BJ (cell line): Measurements from ENCODE around the gene SEPTIN10. TPM values are rescaled to one million over a fixed set of nuclear protein-coding genes. Genes with fewer than 3 reads are reported as not detected.

ENCODE experiments used
- CTCF ChIA-PET: fragments of 350-600 bp; formaldehyde crosslinking; extraction: SDS; loops from one replicate; lab custom pipeline; 2021; ENCODE audit warnings: antibody characterized with exemption, inconsistent platforms; lab: Yijun Ruan, JAX
- POLR2A ChIA-PET: fragments of 300-600 bp; sonication (Branson Sonifier 250); formaldehyde crosslinking; extraction: SDS; loops from one replicate; lab custom pipeline; 2021; ENCODE audit warnings: antibody characterized with exemption; lab: Charles Lee
- DNase-seq: peaks from one replicate; pipeline ENCODE4 v3.0.0-alpha.2; 2011; ENCODE audit warnings: low read depth
- H3K27me3 ChIP-seq: 2 replicates; pipeline ENCODE4 v1.6.0; 2011; ENCODE audit warnings: low read length; ENCODE audit not compliant: control insufficient read depth, insufficient read depth
- H3K36me3 ChIP-seq: 2 replicates; pipeline ENCODE4 v1.5.1; 2011; ENCODE audit warnings: low read length; ENCODE audit not compliant: control insufficient read depth, insufficient read depth
- H3K4me3 ChIP-seq: 2 replicates; pipeline ENCODE4 v1.5.1; 2011; ENCODE audit warnings: low read depth, mild to moderate bottlenecking, control low read depth, low read length
- CTCF ChIP-seq: IDR thresholded peaks from 2 replicates; pipeline ENCODE4 v1.5.1; 2011; ENCODE audit warnings: low read depth, mild to moderate bottlenecking, control low read depth, inconsistent platforms, low read length, moderate library complexity; ENCODE audit not compliant: insufficient read depth
- polyA plus RNA-seq: library from polyadenylated mRNA; depleted of rRNA; stranded (reverse); fragments of >200 nt; gene quantifications from 2 replicates; pipeline ENCODE4 v1.2.3, GENCODE V29; 2011

SEPTIN10 gene
- polyA plus RNA-seq, 1 experiment, result 68.8 TPM

GRCh38 chr2:109609352-109610024 is 4.3 kb downstream of the SEPTIN10 start:
- Histone ChIP-seq H3K4me3 (peak overlapping the region; percentile 17), H3K27me3 (no peaks in the 10 kb centered on the region), H3K36me3 (no peaks in the 10 kb centered on the region)
- no peak for DNase-seq
- ChIA-PET POLR2A (interaction anchor here (0.6 kb wide), 1 partner anchor 79 kb away, joined by 4 read pairs; no protein-coding TSS in a partner anchor), CTCF (interaction anchor here (0.9 to 1.4 kb wide), 2 partner anchors 55 to 63 kb away, joined by 3 to 4 read pairs; no protein-coding TSS in a partner anchor)
- no peak for TF ChIP-seq CTCF

- POLR2A ChIA-PET, result interaction anchor here (0.7 kb wide), 1 partner anchor 74 kb away, joined by 4 read pairs; no protein-coding TSS in a partner anchor
- no peak for DNase-seq
These were observed 6.0 kb downstream of the SEPTIN10 start for GRCh38 chr2:109607766-109608165.

GRCh38 chr2:109604597-109604996 is 9.2 kb downstream of the SEPTIN10 start:
- POLR2A ChIA-PET, result interaction anchor here (0.6 kb wide), 1 partner anchor 54 kb away, joined by 4 read pairs; no protein-coding TSS in a partner anchor
- no peaks in the 10 kb centered on the region for H3K27me3 ChIP-seq
- H3K4me3 ChIP-seq, result no peak overlapping the region
- no peaks in the 10 kb centered on the region for H3K36me3 ChIP-seq
- TF ChIP-seq CTCF, result no peak
- CTCF ChIA-PET, result interaction anchor here (4.5 kb wide), 1 partner anchor 59 kb away, joined by 11 read pairs; no protein-coding TSS in a partner anchor
- DNase-seq, result no peak

More at GRCh38 chr2:109607766-109608165, 6.0 kb downstream of the SEPTIN10 start:
- H3K27me3 ChIP-seq, result no peaks in the 10 kb centered on the region
- TF ChIP-seq CTCF, result no peak
- CTCF ChIA-PET, result no interaction called here
- H3K36me3 ChIP-seq, result no peaks in the 10 kb centered on the region
- no peak overlapping the region for H3K4me3 ChIP-seq

GRCh38 chr2:109602617-109603188 is 11.1 kb downstream of the SEPTIN10 start:
- CTCF ChIA-PET, result interaction anchor here (4.5 kb wide), 1 partner anchor 57 kb away, joined by 11 read pairs; no protein-coding TSS in a partner anchor
- Histone ChIP-seq H3K27me3 (no peaks in the 10 kb centered on the region), H3K4me3 (no peak overlapping the region), H3K36me3 (no peaks in the 10 kb centered on the region)
- no peak for DNase-seq
- TF ChIP-seq CTCF, result no peak
- POLR2A ChIA-PET, result no interaction called here

- H3K27me3 ChIP-seq, result no peaks in the 10 kb centered on the region
- no peak for TF ChIP-seq CTCF
- no peak for DNase-seq
These were observed 12.0 kb downstream of the SEPTIN10 start for GRCh38 chr2:109601783-109602182.

More at GRCh38 chr2:109601783-109602182, 12.0 kb downstream of the SEPTIN10 start:
- CTCF ChIA-PET, result interaction anchor here (4.5 kb wide), 1 partner anchor 56 kb away, joined by 11 read pairs; no protein-coding TSS in a partner anchor
- Histone ChIP-seq H3K4me3 (no peak overlapping the region), H3K36me3 (no peaks in the 10 kb centered on the region; the same call in 1 of the 2 replicates)
- POLR2A ChIA-PET, result no interaction called here
